Measurements from ENCODE around the gene KLHL11. TPM values are rescaled to one million over a fixed set of nuclear protein-coding genes. Genes with fewer than 3 reads are reported as not detected.

Gene KLHL11
- total and polyA plus RNA-seq, 12 donors: 1.4 to 4.9 (median 3.4) TPM

- Histone ChIP-seq H3K4me3 (no peak overlapping the region), H3K36me3 (peaks cover 0 to 61% (median 20%) of the 10 kb centered on the region in 9 donors), H3K27ac (no peak overlapping the region), H3K27me3 (no peaks in the 10 kb centered on the region), H3K9me3 (no peaks in the 10 kb centered on the region), H3K4me1 (no peaks in the 10 kb centered on the region)
- no peak for DNase-seq
- WGBS, 2 donors: 89 to 90% methylated on average over 19 of the region's 19 CpGs
- no peak for TF ChIP-seq CTCF (IDR thresholded peaks at IDR 0.05)
- intact Hi-C loops (cut with DNase I): no loop called here
- no peak for ATAC-seq
Observed at GRCh38 chr17:41825175-41825845, 39.9 kb downstream of the KLHL11 start.

GRCh38 chr17:41824086-41824485 lies 41.1 kb downstream of the KLHL11 start:
- H3K4me1 ChIP-seq: no peaks in the 10 kb centered on the region
- DNase-seq (no peak), ATAC-seq (no peak)
- 66 to 69% methylated on average over 7 of the region's 7 CpGs for WGBS, 2 donors
- H3K27ac ChIP-seq: no peak overlapping the region
- H3K27me3 ChIP-seq: no peaks in the 10 kb centered on the region
- H3K4me3 ChIP-seq: no peak overlapping the region
- H3K9me3 ChIP-seq: no peaks in the 10 kb centered on the region
- TF ChIP-seq CTCF (IDR thresholded peaks at IDR 0.05): no peak
- H3K36me3 ChIP-seq: peaks cover 0 to 51% (median 10%) of the 10 kb centered on the region in 9 donors
- intact Hi-C loops (cut with DNase I): no loop called here

GRCh38 chr17:41823580-41823979 lies 41.6 kb downstream of the KLHL11 start:
- no peak overlapping the region for H3K4me3 ChIP-seq
- no peak overlapping the region for H3K27ac ChIP-seq
- intact Hi-C loops (cut with DNase I): no loop called here
- H3K27me3 ChIP-seq: no peaks in the 10 kb centered on the region
- H3K36me3 ChIP-seq: peaks cover 0 to 45% (median 10%) of the 10 kb centered on the region in 9 donors
- WGBS, 2 donors: 89 to 92% methylated on average over 7 of the region's 7 CpGs
- TF ChIP-seq CTCF (IDR thresholded peaks at IDR 0.05): no peak
- DNase-seq: no peak
- ATAC-seq: no peak
- no peaks in the 10 kb centered on the region for H3K4me1 ChIP-seq
- H3K9me3 ChIP-seq: no peaks in the 10 kb centered on the region

GRCh38 chr17:41823141-41823524 lies 42.1 kb downstream of the KLHL11 start:
- DNase-seq: no peak
- no peak for ATAC-seq
- H3K27ac ChIP-seq: no peak overlapping the region
- no peak overlapping the region for H3K4me3 ChIP-seq
- 90 to 93% methylated on average over 1 of the region's 1 CpG for WGBS, 2 donors
- H3K27me3 ChIP-seq: no peaks in the 10 kb centered on the region
- no peaks in the 10 kb centered on the region for H3K4me1 ChIP-seq
- intact Hi-C loops (cut with DNase I): no loop called here
- H3K36me3 ChIP-seq: peaks cover 0 to 45% (median 10%) of the 10 kb centered on the region in 9 donors
- no peak for TF ChIP-seq CTCF (IDR thresholded peaks at IDR 0.05)
- no peaks in the 10 kb centered on the region for H3K9me3 ChIP-seq
